ENCODE measurements around the gene RNF213.
A peak's percentile ranks its signal among the peaks of the same experiment; 100 is the strongest.

Gene RNF213

DNA sequence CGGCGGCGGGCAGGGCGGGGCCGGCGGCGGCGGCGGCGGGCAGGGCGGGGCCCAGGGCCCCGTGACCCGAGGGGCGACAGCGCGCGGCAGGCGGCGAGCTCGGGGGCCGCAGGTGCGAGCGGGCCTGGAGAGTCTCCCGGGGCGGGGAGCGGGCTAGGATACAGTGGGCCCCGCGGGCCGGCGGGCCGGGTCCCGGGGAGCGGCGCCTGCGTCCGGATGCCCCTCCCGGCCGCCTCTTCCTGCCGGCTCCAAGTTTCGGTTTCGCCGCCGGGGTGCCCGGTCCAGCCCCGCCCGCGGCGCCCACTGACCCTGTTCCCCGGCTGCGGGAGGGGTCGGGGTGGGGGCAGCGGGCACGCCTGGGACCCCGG, at the start of gene RNF213:
Gene RNF213, plus strand, starts transcription at position 62 of the 368 bp plus-strand sequence. CDS start 2,830 bp downstream, outside the sequence.
- peak; percentile 46 for DNase-seq

DNA sequence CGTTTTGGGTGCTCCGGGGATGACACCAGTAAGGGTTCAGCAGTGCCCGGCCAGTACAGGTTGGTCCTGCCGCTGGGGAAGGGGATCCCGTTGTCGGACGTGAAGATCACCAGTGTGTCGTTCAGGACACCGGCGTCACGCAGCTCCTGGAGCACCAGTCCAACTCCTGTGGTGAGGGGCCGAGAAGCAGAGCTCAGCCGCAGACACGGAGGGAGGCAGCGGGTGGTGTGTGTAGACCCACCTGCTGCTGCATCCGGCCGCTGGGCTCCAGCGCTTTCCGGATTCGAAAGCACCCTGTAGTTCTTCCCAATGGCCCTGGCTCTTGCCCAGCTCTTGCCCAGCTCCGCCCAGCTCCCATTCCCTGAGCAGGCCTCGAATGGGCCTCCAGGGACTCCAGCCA, 48.5 kb upstream of the RNF213 start:
- DNase-seq: no peak

DNA sequence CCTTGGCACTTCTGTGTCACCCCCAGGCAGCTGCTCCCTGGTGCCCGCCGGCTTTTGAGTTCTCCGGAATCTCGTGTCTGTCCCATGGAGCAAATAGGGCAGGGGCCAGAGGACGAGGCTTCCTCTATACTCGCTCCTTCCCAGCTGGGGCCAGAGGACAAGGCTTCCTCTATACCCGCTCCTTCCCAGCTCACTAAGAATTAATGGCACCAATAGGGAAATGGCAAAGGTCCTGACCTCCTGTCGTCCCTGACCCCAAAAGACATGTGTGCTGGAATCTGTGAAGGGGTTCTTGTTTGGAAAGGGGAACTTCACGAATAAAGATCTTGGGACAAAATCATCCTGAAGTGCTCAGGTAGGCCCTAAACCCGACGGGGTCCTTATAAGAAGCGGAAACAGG, 48.1 kb upstream of the RNF213 start:
- DNase-seq: no peak

DNA sequence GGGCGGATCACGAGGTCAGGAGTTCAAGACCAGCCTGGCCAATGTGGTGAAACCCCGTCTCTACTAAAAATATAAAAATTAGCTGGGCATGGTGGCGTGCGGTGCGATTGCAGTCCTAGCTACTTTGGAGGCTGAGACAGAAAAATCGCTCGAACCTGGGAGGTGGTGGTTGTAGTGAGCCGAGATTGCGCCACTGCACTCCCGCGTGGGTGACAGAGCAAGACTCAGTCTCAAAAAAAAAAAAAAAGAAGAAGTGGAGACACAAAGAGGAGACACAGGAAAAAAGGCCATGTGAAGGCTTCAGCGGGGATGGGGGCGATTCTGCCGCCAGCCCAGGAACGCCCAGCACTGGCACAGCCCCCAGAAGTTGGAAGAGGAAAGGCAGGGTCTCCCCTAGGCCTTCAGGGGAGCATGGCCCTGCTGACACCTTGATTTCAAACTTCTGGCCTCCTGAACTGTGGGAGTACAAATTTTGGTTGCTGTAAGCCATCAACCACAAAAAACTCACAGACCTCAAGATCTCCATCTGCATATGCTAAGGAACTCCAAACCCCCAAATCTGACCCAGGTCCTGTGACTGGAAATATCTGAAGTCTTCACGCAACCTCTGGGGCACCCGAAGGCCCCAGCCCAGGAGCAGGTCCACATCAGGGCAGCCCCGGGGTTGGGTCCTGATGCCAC, 47.5 kb upstream of the RNF213 start:
- DNase-seq: no peak

DNA sequence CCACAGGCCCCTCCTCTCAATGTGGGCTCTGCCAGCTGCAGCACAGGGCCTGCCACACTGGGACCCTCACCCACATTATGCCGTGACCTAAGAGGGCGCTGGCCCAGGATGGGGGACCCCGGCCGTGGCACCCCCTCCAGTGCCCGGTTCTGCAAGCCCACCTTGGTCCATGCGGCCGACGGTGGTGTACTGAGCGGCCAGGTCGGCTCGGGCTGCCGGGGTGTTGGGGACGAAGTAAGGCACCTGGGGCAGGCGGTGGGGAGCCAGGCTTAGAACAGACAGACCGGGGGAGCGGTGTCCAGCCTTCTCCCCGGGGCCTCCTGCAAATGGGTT, 47.0 kb upstream of the RNF213 start:
- no peak for DNase-seq

DNA sequence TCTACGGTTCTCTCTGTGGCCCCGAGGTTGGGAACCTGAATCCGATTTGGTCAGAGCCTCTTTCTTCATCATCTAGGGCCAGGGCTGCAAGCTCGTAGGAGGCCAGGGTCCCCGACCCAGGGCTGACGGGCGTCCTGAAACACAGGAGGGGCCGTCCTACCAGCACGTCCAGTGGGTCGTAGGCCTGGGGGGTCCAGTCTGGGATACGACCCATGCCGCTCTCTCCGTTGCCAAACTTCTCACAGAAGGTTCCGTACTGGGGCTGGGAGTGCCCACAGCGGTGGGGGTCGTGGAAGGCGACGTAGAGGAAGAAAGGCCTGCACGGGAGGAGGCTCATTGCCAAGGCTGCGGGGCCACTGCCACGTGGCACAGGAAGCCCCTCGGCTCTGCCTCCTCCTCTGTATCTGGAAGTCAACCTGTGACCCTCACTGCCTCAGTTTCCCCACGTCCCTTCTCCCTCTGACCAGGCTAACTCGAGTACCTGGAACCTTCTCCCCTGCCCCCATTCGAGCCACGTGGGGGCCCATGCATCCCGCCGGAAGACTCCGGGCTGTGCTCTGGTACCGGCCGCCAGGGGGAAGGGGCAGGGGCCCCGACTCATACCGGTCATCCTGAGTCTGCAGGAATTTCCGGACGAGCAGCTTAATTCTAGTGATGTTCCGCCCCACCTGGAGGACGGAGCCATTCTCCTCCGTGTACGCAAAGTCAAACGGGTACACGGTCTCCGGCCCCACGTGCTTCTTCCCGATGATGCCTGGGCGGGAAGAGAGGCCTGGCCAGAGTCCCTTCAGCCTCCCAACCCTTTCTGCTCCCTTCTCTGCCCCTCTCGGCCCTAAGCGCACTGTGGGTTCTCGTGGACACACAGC, 46.4 kb upstream of the RNF213 start:
- DNase-seq: no peak

DNA sequence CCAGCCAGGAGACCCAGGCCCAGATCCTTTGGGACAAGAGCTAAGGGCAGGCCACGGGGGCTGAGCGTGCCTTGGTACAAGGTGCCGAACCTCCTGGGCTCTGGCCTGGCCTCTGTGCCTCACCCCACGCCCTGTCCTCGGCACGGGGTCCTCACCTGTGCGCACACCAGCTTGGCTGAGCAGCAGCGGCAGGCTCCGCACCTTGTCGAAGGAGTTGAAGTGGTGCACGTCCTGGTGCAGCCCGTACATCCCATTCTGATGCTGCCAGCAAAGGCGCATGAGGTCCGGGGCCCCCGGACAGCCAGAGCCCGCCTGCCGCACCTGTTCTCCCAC, 45.8 kb upstream of the RNF213 start:
- DNase-seq: no peak

DNA sequence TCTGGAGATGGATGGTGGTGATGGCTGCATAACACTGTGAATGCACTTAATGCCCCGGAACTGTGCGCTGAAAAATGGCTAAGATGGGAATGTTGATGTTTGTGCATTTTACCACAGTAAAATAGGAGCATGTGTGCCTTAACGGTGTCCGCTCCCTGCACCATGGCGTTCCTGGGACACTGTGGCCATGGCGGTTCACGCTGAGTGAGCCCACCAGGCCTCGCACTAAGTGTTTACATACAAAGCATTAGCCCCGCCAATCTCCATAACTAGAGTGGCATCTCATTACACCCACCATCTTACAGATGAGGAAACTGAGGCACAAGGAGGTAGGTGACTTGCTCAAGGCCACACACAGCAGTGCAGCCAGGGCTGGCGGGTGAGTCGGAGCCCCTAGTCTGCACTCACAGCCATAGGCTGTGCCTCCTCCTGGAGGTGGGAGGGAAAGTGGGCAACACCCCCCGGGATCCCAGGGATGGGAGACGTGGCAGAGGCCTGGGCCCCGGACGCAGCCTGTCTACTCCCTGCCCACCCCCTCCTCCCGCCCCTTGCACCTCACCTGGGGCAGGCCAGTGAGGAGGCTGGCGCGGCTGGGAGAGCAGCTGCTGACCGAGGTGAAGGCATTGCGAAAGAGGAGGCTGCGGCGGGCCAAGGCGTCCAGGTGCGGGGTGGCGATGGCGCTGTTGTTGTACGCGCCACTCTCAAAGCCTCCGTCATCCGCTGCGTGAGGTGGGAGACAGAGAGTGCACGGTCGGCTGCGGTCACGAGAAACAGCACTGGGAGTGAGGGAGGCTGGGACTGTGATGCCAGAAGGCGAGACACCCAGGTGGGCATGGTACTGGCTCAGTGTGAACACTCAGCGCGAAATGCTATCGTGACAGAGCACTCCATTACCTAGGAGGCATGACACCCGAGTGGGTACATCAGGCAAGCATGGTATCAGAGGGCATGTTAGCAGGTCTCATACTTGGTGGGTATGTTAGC, 43.9 kb upstream of the RNF213 start:
- DNase-seq: no peak

DNA sequence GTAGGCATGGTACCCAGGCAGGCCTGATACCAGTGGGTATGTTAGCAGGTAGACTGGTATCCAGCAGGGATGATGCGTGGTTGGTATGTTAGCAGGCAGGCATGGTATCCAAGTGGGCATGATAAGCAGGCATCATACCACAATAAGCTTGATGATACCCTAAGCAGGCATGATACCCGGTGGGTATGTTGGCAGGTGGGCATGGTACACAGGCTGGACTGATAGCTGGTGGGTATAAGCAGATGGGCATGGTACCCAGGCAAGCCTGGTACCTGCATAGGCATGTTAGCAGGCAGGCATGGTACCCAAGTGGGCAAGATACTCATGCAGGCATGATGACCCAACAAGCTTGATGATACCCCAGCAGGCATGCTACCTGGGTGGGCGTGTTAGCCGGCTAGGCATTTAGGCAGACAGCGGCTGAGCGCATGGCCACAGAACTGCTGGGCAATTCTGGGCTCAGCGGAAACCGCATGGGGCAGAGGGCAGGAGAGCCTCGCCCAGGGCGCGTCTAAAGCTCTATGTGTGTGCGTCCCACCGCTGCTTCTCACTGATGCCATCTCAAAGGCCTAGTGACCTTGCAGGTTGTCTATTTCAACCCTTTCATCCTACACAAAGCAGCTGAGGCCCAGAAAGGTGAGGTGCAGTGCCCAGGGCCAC, 42.8 kb upstream of the RNF213 start:
- DNase-seq: no peak

DNA sequence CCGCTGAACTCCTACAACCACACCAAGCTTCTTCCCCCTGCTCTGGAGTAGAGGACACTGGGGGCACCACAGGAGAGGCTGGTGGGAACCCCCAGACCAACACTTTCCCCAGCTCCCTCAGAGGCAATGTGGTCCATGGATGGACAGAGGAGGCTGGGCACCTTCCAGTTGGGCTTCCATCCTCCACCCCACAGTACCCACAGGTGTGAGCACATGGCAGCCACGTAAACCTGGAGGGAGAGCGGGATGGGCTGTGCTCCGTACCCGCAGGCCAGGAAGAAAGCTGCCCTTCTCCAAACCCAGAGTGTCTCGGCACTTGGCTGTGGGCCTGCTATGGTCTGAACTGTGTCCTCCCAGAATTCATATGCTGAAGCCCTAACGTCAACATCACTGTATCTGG, 42.3 kb upstream of the RNF213 start:
- no peak for DNase-seq

DNA sequence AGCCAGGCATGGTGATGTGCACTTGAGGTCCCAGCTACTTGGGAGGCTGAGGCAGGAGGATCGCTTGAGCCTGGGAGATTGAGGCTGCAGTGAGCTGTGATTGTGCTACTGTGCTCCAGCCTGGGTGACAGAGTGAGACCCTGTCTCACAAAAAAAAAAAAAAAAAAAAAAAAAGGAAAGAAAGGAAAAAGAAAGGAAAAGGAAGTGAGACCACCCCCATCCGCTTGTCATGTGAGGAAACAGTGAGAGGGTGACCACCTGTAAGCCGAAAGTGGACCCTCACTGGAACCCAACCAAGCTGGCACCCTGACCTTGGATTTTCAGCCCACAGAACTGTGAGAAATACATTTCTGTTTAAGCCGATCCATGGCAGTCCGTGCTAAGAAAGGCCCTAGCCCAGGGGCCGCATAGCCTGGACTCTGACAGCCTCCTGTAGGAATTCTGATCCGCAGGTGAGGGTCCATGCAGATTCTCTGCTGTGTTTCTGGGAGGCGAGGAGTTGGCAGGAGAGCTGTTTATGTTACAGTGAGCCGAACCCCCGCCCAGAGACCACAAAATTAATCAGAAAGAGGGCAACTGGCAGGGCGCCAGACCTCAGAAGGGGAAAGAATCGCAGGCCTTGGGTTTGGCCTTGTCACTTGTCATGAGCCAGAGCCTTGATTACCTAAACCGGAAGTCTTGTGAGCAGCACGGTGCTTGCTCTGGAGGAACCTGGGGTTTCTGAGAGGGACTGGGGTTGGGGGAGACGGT, 41.5 kb upstream of the RNF213 start:
- peak; percentile 87 for DNase-seq

DNA sequence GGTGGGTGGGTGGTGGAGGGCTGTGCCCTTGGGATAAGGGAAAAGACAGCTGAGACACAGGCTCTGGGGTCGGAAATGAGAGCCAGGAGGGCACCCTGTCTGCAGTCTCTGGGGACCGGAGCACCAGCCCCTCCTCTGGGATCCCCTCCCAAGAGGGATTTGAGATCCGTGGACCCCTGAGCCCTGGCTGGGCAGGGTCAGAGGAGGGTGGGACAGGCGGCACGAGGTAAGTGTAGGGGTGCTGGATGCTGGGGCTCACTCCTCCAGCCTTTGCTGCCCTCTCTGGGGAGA, 40.9 kb upstream of the RNF213 start:
- DNase-seq: no peak

DNA sequence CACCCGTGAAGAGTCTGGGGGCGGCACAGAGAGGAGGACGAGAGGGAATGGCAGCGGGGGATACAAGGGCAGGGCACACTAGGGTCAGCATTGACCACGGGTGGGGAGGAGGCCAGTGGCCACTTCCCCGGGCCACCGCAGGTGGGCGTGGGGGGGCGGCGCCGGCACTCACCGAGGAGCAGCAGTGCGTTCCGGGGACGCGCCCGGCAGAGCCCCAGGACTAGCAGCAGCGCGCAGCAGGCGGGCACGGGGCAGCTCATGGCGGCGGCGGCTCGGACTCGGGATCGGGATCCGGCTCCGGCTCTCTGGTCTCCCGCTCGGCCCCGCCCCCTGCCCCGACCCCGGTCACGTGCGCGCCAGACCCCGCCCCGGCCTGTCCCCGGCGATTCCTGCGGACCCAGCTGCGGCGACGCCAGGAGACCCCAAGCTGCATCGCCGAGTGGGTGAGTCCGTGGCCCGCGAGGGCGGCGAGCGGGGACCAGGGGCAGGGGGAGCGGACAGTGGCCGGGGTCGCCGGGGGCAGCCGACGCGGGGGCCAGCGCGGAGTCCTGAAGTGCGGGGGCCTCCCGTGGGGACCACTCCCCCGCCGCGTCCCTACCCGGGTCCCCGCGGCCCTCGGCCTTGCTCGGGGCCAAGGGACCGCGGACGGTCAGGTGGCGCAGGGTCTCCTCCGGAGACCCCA, 40.5 kb upstream of the RNF213 start, which contains the start of the genes SGSH and SLC26A11:
Gene SGSH, minus strand, starts transcription at position 280 of the 682 bp plus-strand sequence. Its CDS starts 20 bp downstream, at position 260.
Gene SLC26A11, plus strand, starts transcription at position 374 of the 682 bp plus-strand sequence. CDS start 1,134 bp downstream, outside the sequence.
- no peak for DNase-seq

DNA sequence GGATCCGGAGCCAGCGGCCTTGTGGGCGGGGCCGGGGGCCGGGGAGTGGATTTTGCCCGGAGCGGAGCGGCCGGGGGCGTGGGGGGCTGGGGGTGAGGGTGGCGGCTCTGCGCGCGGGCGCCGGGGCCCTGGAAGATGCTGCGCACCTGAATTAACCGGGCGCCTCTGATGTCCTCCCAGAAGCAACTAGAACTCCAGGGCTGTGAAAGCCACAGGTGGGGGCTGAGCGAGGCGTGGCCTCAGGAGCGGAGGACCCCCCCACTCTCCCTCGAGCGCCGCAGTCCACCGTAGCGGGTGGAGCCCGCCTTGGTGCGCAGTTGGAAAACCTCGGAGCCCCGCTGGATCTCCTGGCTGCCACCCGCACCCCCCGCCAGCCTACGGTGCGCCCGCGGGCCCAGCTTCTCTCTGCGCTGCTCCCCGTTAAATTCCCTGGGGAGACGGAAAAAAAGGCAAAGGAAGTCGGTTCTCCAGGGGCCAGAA, 39.9 kb upstream of the RNF213 start:
- no peak for DNase-seq

DNA sequence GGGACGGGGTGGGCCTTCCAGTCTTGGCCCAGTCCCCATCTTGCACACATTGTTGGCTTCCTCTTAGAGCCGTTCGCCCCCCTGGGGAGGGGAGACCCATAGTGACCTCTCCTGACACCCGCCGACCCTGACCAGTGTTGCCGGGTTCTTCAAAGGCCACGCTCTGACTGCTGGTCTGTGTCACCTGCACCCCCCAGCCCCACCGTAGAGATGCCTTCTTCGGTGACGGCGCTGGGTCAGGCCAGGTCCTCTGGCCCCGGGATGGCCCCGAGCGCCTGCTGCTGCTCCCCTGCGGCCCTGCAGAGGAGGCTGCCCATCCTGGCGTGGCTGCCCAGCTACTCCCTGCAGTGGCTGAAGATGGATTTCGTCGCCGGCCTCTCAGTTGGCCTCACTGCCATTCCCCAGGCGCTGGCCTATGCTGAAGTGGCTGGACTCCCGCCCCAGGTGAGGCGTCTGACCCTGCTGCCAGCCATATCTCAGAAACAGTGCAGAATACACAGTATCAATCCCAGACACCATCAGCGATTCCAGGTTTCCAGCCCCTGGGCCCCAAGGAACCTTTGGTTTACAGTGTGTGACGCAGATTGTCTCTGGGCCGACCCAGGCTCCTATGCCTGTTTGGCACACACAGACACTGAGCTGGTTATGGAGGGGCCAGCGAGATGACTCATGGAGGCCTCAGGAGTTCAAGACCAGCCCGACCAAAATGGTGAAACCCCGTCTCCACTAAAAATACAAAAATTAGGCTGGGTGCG, 39.1 kb upstream of the RNF213 start:
- DNase-seq: no peak

DNA sequence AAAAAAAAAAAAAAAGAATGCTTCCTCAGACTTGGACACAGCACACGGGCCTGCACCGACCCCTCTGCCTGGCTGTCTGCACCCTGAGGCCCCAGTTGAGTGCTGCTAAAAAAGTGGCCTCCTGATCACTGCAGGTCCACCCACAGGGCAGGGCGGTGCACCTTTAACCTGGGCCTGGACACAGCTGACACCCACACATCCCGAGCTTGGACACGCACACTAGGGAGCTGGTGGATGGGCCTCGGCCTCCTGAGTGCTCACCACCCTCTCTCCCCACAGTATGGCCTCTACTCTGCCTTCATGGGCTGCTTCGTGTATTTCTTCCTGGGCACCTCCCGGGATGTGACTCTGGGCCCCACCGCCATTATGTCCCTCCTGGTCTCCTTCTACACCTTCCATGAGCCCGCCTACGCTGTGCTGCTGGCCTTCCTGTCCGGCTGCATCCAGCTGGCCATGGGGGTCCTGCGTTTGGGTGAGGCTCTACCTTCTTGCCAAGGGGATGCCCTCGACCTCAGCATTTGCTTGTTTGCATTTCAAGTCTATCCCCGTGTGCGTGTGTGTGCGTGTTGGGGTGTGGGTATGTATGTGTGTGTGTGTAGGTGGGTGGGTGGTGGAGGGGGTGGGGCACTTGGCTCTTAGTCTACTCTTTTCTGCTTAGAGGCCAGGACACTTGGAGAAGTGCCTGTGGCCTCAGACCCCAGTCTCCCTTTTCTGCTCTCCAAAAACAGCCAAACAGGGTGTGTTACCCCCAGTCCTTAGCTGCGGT, 38.1 kb upstream of the RNF213 start:
- DNase-seq: no peak

DNA sequence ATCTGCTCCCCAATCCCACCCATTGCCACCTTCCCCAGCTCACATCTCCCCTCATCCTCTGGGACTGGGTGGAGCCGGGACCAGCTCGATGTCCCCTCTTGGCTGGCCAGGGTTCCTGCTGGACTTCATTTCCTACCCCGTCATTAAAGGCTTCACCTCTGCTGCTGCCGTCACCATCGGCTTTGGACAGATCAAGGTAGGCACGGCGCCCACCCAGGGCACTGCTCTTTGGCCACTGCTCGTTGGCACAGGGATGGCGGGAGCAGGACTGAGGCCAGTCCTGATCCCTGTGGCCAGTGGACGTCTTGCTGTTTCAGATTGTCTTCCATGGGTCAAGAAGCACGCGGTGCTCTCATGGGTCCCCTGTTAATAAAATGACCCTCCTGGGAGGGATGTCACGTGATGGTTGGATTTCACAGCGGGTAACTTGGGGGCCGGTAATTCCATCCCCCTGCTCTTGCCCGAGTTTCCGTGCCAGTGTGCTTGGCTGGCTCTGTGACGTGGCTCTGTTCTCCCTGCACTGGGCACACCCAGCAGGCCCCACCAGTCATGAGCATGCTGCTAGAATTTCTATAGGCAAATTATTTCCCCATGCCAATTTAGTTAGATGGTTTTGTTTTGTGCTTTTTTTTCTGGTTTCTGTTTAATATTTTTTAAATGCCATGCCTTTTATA, 37.4 kb upstream of the RNF213 start:
- DNase-seq: no peak

DNA sequence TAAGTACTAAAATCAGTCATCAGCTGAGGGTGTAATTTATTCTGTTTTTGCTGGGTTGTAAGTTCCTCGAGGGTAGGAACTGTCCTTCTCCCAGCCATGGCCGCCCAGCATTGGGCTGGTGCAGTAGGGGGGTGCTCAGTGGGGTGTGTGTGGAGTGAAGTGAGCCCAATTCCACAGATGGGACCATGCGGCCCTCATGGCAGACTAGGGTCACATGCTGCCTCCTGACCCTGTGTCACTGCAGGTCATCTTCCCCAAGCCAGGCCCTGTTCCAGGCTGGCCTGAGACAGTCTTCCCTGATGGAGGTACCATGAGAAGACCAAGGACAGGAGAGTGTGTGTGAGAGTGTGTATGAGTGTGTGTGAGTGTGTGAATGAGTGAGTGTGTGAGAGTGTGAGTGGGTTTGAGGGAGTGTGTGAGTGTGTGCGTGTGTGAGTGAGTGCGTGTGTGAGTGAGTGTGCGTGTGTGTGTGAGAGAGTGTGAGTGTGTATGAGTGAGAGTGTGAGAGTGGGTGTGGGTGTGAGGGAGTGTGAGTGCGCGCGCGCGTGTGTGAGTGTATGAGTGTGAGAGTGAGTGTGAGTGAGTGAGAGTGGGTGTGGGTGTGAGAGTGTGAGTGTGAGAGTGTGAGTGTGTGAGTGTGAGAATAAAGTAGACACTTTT, 36.7 kb upstream of the RNF213 start:
- no peak for DNase-seq

DNA sequence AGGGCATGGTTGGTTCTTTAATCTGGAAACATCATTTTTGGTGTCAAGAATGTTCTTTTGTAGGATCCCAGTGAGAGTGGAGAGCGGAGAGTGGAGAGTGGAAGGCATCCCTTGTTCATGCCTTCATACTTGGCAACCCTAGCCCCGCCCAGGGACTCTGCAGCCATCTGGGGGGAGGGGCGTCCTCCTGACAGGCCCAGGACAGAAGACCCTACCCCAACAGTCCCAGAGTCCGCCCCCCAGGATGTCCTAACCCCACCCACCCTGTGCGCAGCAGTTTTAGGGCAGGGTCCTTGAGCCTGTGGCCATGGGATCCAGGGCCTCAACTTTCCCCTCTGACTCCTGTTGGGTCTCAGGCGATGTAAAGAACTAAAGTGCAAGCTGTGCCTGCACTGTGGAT, 36.0 kb upstream of the RNF213 start:
- no peak for DNase-seq

Data from NK-92 treated with Interleukin-12 subunit alpha and Interleukin-12 subunit beta, amount 100 ng/mL, for 24 hours (cell line).